DMS79 treated with DMSO at 0.1 percent for 48 hours (cell line): ENCODE results near the gene PIAS2.
"Not testable (repeated sequence)": the region's sequence is repeated elsewhere in the genome, so short reads cannot be mapped to it uniquely, and the experiment has no call there.

Source experiments
- DNase-seq: peaks from one replicate; lab custom pipeline; 2025; lab: John Stamatoyannopoulos, UW

Gene PIAS2

GRCh38 chr18:46831434-46831833 is 85.9 kb downstream of the PIAS2 start:
- no peak for DNase-seq

GRCh38 chr18:46830633-46831032 is 86.7 kb downstream of the PIAS2 start:
- no peak for DNase-seq

GRCh38 chr18:46829947-46830346 is 87.4 kb downstream of the PIAS2 start:
- DNase-seq = no peak

GRCh38 chr18:46829531-46829930 is 87.8 kb downstream of the PIAS2 start:
- no peak for DNase-seq

- DNase-seq = no peak
Measured at GRCh38 chr18:46821856-46822711, 95.2 kb downstream of the PIAS2 start.

GRCh38 chr18:46820863-46821262 is 96.4 kb downstream of the PIAS2 start:
- DNase-seq = no peak

- DNase-seq = no peak
Measured at GRCh38 chr18:46815661-46816060, 101.6 kb downstream of the PIAS2 start.

- DNase-seq = no peak
Measured at GRCh38 chr18:46814399-46814798, 102.9 kb downstream of the PIAS2 start.

GRCh38 chr18:46812311-46812710 is 105.0 kb downstream of the PIAS2 start:
- DNase-seq = no peak

GRCh38 chr18:46810481-46811000 is 106.8 kb downstream of the PIAS2 start:
- DNase-seq = no peak

GRCh38 chr18:46809145-46809544 is 108.2 kb downstream of the PIAS2 start:
- DNase-seq = no peak

GRCh38 chr18:46795945-46796344 is 121.4 kb downstream of the PIAS2 start:
- DNase-seq = not testable (repeated sequence)

GRCh38 chr18:46794607-46795006 is 122.7 kb downstream of the PIAS2 start:
- no peak for DNase-seq

- DNase-seq = peak; percentile 49
Measured at GRCh38 chr18:46793565-46793964, 123.7 kb downstream of the PIAS2 start.

GRCh38 chr18:46789088-46789487 is 128.2 kb downstream of the PIAS2 start:
- no peak for DNase-seq

GRCh38 chr18:46787674-46788073 is 129.6 kb downstream of the PIAS2 start:
- no peak for DNase-seq

GRCh38 chr18:46772357-46772756 is 144.9 kb downstream of the PIAS2 start:
- DNase-seq = no peak

- DNase-seq = no peak
Measured at GRCh38 chr18:46771141-46771540, 146.2 kb downstream of the PIAS2 start.

- DNase-seq = no peak
Measured at GRCh38 chr18:46770708-46771107, 146.6 kb downstream of the PIAS2 start.

- DNase-seq = no peak
Measured at GRCh38 chr18:46768166-46768921, 149.0 kb downstream of the PIAS2 start.

GRCh38 chr18:46767217-46767616 is 150.1 kb downstream of the PIAS2 start:
- no peak for DNase-seq

GRCh38 chr18:46764586-46764985 is 152.7 kb downstream of the PIAS2 start:
- no peak for DNase-seq
